Astrocyte of the cerebellum (primary cell): Measurements from ENCODE around the gene GLCE.

Source experiments
- DNase-seq: peaks from one replicate; pipeline ENCODE4 v3.0.0-alpha.2; 2011; ENCODE audit warnings: low read depth
- H3K4me3 ChIP-seq: 2 replicates; pipeline ENCODE4 v1.5.1; 2011; ENCODE audit warnings: mild to moderate bottlenecking, low read depth, low read length, moderate library complexity
- in situ Hi-C: cut with HindIII; loops from 2 replicates; pipeline ENCODE4 v1.10.0; 2017; ENCODE audit warnings: low sequenced_read_pairs
- TF ChIP-seq, protein P1 (sequence below): IDR thresholded peaks from 2 replicates; pipeline ENCODE4 v1.5.1; 2012; ENCODE audit warnings: low read length, low read depth, moderate library complexity, mild to moderate bottlenecking; ENCODE audit errors: missing control alignments

The GLCE gene

DNA sequence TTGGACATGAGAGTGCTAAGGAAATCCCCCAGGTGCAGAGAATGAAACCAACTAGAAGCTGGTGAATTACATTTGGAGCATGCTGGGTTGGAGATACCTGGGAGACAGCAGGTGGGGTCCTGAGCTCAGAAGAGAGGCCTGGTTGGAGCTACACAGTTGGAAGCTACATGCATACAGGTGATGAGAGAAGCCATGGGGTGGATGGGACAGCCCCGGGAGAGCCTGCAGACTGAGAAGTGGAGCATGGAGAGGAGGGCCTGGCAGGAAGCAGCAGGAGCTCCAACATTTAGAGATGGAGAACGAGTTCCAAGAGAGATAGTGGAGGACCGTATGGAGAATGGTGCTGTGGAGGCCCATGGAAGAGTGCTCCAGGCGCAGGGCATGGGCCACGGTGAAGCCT, 148.5 kb downstream of the GLCE start:
- DNase-seq, result no peak
- in situ Hi-C loops, result no loop called here
- TF ChIP-seq, protein P1, sequence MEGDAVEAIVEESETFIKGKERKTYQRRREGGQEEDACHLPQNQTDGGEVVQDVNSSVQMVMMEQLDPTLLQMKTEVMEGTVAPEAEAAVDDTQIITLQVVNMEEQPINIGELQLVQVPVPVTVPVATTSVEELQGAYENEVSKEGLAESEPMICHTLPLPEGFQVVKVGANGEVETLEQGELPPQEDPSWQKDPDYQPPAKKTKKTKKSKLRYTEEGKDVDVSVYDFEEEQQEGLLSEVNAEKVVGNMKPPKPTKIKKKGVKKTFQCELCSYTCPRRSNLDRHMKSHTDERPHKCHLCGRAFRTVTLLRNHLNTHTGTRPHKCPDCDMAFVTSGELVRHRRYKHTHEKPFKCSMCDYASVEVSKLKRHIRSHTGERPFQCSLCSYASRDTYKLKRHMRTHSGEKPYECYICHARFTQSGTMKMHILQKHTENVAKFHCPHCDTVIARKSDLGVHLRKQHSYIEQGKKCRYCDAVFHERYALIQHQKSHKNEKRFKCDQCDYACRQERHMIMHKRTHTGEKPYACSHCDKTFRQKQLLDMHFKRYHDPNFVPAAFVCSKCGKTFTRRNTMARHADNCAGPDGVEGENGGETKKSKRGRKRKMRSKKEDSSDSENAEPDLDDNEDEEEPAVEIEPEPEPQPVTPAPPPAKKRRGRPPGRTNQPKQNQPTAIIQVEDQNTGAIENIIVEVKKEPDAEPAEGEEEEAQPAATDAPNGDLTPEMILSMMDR, result no peak
- no peak overlapping the region for H3K4me3 ChIP-seq

DNA sequence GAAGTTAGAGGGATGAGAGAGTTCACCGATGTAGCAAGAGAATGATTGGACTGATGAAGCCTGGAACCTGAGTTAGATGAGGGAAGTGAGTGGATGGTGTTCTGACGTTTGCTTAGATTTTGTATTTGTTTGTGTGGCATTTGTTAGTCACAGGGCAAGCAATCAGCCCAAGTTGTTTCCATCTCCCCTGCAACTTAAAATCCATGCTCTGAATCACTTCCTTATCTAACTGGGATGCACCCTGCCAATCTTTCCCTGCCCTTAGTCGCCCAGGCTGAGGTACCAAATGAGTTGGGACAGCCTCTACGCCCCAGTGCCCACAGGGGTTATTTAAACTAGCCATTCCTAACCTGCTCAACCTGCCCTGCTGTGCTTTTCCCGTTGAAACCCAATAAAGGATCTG, 150.9 kb downstream of the GLCE start:
- no peak for DNase-seq
- in situ Hi-C loops, result no loop called here
- H3K4me3 ChIP-seq, result no peak overlapping the region
- TF ChIP-seq, protein P1, result no peak

DNA sequence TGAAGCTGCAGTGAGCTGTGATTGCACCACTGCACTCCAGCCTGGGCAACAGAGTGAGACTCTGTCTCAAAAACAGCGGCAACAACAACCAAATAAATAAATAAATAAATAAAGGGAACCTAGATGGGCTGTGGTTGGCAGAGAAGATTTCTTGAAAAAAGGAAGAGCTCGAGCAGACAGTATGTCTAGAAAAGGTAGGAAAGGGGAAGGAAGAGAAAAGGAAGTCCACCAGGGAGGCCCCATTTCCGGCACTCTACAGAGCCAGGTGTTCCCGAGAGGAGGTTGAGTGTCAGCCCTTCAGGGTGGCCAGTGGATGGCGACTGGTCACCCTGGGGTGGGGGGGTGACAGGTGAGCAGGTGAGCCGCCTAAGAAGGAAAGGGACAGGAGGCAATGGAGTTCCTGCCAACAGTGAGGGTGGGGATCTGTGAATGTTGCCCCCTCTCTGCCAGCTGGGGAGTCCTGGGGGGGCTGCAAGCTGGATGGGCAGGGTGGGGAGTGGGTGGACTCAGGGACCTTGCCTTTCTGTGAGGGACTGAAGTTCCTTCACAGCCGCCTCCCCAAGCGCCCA, 153.1 kb downstream of the GLCE start:
- TF ChIP-seq, protein P1, result no peak
- in situ Hi-C loops, result no loop called here
- no peak for DNase-seq
- no peak overlapping the region for H3K4me3 ChIP-seq

DNA sequence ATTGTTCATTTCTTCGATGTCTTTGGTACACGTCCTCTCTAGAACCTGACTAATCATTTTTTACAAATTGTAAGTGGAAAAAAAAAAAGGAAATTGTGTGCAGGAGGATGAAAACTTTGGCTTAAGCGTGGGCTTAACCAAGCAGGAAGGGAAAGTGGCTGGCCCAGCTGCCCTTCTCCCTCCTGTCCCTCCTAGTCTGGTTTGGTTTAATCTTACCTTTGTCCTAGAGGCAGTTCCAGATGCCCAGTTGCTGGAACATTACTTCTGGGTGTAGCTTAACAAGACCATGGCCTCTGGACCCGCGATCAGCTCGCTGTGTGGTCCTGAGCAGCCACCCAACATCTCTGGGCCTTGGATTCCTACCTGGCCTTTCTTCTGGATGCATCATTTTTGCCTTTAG, 153.7 kb downstream of the GLCE start:
- in situ Hi-C loops, result no loop called here
- TF ChIP-seq, protein P1, result no peak
- no peak for DNase-seq
- H3K4me3 ChIP-seq, result no peak overlapping the region

DNA sequence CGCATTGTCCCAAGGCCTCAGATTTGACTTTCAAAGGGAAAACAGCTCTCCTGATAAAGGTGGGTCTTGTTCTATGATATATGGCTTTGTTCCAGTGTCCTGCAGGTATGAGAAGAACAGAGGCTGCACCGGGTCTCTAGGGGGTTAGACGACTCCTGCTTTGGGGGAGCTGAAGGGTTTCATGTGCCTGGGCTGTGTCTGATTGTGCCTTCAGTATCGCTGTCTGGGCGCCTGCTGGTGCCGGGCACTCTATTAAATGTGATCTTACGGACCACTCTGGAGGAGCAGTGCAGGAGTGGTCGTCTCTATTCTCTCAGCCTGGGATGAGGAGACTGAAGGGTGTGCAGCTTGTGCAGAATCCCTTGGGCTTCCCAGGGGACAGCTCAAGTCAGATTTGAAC, 154.3 kb downstream of the GLCE start:
- H3K4me3 ChIP-seq, result no peak overlapping the region
- TF ChIP-seq, protein P1, result no peak
- in situ Hi-C loops, result no loop called here
- DNase-seq, result no peak

DNA sequence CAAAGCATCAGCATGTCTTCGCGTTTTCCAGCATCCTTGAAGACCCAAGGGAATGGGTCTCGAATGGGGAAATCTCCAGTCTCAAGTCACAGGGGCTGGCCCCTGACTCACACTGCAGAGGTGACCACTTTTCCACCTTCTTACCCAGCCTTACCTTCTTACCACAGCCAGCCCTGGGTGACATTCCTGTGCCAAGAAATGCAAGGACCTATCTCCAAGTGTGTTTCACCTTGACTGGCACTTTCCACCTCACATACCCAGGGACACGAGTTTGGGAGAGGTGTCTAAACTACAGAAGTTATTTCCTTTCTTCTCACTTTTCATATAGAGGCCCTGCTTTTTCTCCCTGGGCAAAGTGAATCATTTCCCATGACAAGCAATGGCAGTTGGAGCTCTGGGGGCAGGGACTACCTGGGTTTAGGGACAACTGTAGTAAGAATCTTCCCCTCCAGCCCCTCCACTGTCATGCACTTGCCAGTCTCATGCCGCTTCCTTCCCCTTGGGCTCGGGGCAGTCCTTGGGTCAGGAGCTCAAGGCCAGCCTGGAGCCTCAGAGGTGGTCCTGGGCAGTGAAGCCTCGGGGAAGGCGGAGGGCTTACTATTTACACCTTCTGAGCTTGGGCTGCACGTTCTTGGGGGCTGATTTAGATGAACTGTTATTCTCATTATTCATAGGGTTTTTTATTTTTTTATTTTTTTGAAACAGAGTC, 155.1 kb downstream of the GLCE start:
- H3K4me3 ChIP-seq, result no peak overlapping the region
- in situ Hi-C loops, result no loop called here
- DNase-seq, result no peak
- TF ChIP-seq, protein P1, result no peak
